Calu3 (cell line): ENCODE data around the gene TSHZ2. TPM values are rescaled to one million over a fixed set of nuclear protein-coding genes. Genes with fewer than 3 reads are reported as not detected.

Experiments
- BruUV-seq: library from RNA; stranded (reverse); fragments of 400-500 nt; replicated peaks from 2 replicates; lab custom pipeline; 2021; lab: Mats Ljungman, UMichigan
- CTCF ChIA-PET: fragments of 300-600 bp; sonication (Branson Sonifier 250); formaldehyde crosslinking; loops from one replicate; lab custom pipeline; 2022; ENCODE audit warnings: antibody characterized with exemption; lab: Charles Lee
- DNase-seq: peaks from one replicate; pipeline ENCODE4 v3.0.0; 2022
- H3K27ac Mint-ChIP-seq: one replicate; pipeline ENCODE4 v1.8.0; 2022; ENCODE audit warnings: mixed read lengths; ENCODE audit not compliant: unreplicated experiment
- H3K27me3 Mint-ChIP-seq: one replicate; pipeline ENCODE4 v1.8.0; 2022; ENCODE audit warnings: mixed read lengths; ENCODE audit not compliant: unreplicated experiment
- H3K36me3 Mint-ChIP-seq: one replicate; pipeline ENCODE4 v1.8.0; 2022; ENCODE audit warnings: mild to moderate bottlenecking, moderate library complexity, mixed read lengths; ENCODE audit not compliant: insufficient read depth, unreplicated experiment
- H3K4me1 Mint-ChIP-seq: one replicate; pipeline ENCODE4 v1.8.0; 2022; ENCODE audit warnings: mild to moderate bottlenecking, low read depth, mixed read lengths; ENCODE audit not compliant: unreplicated experiment
- H3K4me3 Mint-ChIP-seq: one replicate; pipeline ENCODE4 v1.8.0; 2022; ENCODE audit warnings: mild to moderate bottlenecking, low read depth, moderate library complexity, mixed read lengths; ENCODE audit not compliant: unreplicated experiment
- H3K9me3 Mint-ChIP-seq: one replicate; pipeline ENCODE4 v1.8.0; 2022; ENCODE audit warnings: low read depth, mixed read lengths; ENCODE audit not compliant: unreplicated experiment
- intact Hi-C: fragments of 100-400 bp; cut with micrococcal nuclease; formaldehyde crosslinking; loops from one replicate; pipeline ENCODE4 v1.10.0; 2022; ENCODE audit not compliant: unreplicated experiment
- total RNA-seq: library from RNA; stranded (reverse); gene quantifications from 2 replicates; pipeline ENCODE4 v1.2.3, GENCODE V29; 2022
- TF ChIP-seq, protein P1 (sequence below): fragments of 200-600 bp; IDR thresholded peaks from one replicate; pipeline ENCODE4 v1.8.0; 2022; ENCODE audit warnings: antibody characterized with exemption; ENCODE audit not compliant: unreplicated experiment

TSHZ2 gene
- total RNA-seq, 1 experiment from 2014 or later, result not detected

DNA sequence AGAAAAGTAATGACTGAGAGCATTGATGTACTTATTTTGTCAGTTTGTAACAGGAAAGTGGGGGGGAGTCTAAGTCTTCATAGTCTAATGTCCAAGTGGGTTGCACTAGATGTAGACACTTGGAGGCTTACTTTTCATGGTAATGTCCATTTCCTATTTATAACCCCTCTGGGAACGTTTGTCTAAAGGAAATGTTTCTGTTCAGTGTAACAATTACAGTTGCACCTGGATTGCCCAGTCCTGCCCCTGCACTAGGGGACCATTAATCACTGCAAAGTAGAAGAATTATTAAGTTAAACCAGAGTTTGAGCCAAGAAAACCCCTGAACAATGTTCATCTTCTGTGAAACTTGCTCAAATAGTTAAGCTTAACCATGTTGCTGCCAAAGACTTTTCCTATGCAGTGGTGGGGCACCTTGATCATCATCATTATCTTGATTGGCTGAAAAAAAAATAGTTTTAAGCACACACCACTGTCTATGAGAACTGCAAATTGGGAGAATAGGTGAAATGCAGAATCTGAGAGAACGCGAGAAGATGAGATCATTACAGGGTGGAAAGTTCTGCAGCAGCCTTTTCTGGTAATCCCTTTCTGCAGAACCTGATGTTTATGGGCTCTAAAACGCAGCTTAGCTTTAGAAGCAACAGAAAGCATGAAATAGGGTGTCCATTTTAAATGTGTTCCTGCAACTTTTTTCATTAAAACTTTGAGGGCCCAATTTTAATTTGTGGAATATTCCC, 515.5 kb downstream of the TSHZ2 start:
- Mint-ChIP-seq H3K27me3 (peaks cover 39% of the 10 kb centered on the region), H3K9me3 (no peaks in the 10 kb centered on the region), H3K36me3 (no peaks in the 10 kb centered on the region), H3K4me3 (no peak overlapping the region), H3K27ac (no peak overlapping the region), H3K4me1 (no peaks in the 10 kb centered on the region)
- TF ChIP-seq, protein P1, sequence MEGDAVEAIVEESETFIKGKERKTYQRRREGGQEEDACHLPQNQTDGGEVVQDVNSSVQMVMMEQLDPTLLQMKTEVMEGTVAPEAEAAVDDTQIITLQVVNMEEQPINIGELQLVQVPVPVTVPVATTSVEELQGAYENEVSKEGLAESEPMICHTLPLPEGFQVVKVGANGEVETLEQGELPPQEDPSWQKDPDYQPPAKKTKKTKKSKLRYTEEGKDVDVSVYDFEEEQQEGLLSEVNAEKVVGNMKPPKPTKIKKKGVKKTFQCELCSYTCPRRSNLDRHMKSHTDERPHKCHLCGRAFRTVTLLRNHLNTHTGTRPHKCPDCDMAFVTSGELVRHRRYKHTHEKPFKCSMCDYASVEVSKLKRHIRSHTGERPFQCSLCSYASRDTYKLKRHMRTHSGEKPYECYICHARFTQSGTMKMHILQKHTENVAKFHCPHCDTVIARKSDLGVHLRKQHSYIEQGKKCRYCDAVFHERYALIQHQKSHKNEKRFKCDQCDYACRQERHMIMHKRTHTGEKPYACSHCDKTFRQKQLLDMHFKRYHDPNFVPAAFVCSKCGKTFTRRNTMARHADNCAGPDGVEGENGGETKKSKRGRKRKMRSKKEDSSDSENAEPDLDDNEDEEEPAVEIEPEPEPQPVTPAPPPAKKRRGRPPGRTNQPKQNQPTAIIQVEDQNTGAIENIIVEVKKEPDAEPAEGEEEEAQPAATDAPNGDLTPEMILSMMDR, result no peak
- DNase-seq, result no peak
- CTCF ChIA-PET, result no interaction called here
- no TSS peak for BruUV-seq
- intact Hi-C loops, result no loop called here

DNA sequence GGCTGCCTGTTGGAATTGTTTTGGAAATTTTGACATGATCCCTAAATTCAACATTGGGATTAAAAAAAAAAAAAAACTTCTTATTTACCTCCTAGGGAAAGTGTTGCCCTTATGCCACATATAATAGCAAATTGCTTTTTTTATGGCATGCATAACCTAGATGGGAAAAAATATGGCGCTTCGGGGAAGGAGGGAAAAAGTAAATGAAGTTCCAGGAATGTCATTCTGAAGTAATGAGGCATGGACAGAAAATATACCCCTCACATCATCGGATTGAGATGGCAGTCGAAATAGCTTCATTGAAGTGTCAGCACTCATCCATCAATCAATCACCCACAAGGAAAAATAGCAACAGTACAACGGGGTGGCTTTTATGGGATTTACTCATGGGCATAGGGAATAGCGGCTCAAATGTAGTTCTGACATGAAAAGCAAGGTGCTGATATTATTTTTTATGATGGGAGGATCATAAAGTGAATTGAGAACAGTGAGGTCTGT, 516.7 kb downstream of the TSHZ2 start:
- CTCF ChIA-PET, result interaction anchor here (0.5 to 0.7 kb wide), 3 partner anchors 13 to 449 kb away, joined by 3 to 4 read pairs (median 4); partner anchors contain the start of gene ZNF217
- H3K4me3 Mint-ChIP-seq, result no peak overlapping the region
- H3K4me1 Mint-ChIP-seq, result no peaks in the 10 kb centered on the region
- no peak for DNase-seq
- BruUV-seq, result no TSS peak
- H3K36me3 Mint-ChIP-seq, result no peaks in the 10 kb centered on the region
- H3K27me3 Mint-ChIP-seq, result peaks cover 39% of the 10 kb centered on the region
- TF ChIP-seq, protein P1, result no peak
- H3K27ac Mint-ChIP-seq, result no peak overlapping the region
- intact Hi-C loops, result no loop called here
- H3K9me3 Mint-ChIP-seq, result no peaks in the 10 kb centered on the region

- CTCF ChIA-PET, result interaction anchor here (1.1 kb wide), 1 partner anchor 10 kb away, joined by 3 read pairs; no protein-coding TSS in a partner anchor
- Mint-ChIP-seq H3K27ac (no peak overlapping the region), H3K36me3 (no peaks in the 10 kb centered on the region), H3K27me3 (peaks cover 39% of the 10 kb centered on the region), H3K4me1 (no peaks in the 10 kb centered on the region), H3K9me3 (no peaks in the 10 kb centered on the region), H3K4me3 (no peak overlapping the region)
- TF ChIP-seq, protein P1, result no peak
- BruUV-seq, result no TSS peak
- intact Hi-C loops, result no loop called here
- no peak for DNase-seq
Observed at GRCh38 chr20:53489528-53489927, 517.4 kb downstream of the TSHZ2 start.

- Mint-ChIP-seq H3K9me3 (no peaks in the 10 kb centered on the region), H3K4me3 (no peak overlapping the region), H3K27me3 (peaks cover 45% of the 10 kb centered on the region), H3K4me1 (no peaks in the 10 kb centered on the region), H3K27ac (no peak overlapping the region), H3K36me3 (no peaks in the 10 kb centered on the region)
- CTCF ChIA-PET, result interaction anchor here (1.1 kb wide), 1 partner anchor 11 kb away, joined by 3 read pairs; no protein-coding TSS in a partner anchor
- intact Hi-C loops, result no loop called here
- TF ChIP-seq, protein P1, result no peak
- DNase-seq, result no peak
- BruUV-seq, result no TSS peak
Observed at GRCh38 chr20:53490620-53491019, 518.5 kb downstream of the TSHZ2 start.
